Fibroblast of lung (primary cell): ENCODE results near the gene ZFPL1. TPM values are rescaled to one million over a fixed set of nuclear protein-coding genes. Genes with fewer than 3 reads are reported as not detected.

ENCODE experiments used
- DNase-seq, 2 donors: peaks; one replicate each; pipeline versions ENCODE4 v3.0.0 to v3.0.0-alpha.2; 2010; ENCODE audit warnings: low read depth in 2 of 2
- H2AFZ ChIP-seq: 2 replicates; pipeline ENCODE4 v1.5.1; 2012; ENCODE audit warnings: low read length, control low read depth, inconsistent platforms
- H3K27ac ChIP-seq: 2 replicates; pipeline ENCODE4 v1.5.1; 2011; ENCODE audit warnings: low read length, control low read depth; ENCODE audit not compliant: insufficient read depth
- H3K27me3 ChIP-seq: 2 replicates; pipeline ENCODE4 v1.5.1; 2011; ENCODE audit warnings: mild to moderate bottlenecking, low read length; ENCODE audit not compliant: control insufficient read depth, insufficient read depth
- H3K36me3 ChIP-seq: 2 replicates; pipeline ENCODE4 v1.5.1; 2011; ENCODE audit warnings: low read length; ENCODE audit not compliant: control insufficient read depth, insufficient read depth
- H3K4me1 ChIP-seq: 2 replicates; pipeline ENCODE4 v1.5.1; 2011; ENCODE audit warnings: low read length; ENCODE audit not compliant: control insufficient read depth, insufficient read depth; ENCODE audit errors: extremely low read depth
- H3K4me2 ChIP-seq: 2 replicates; pipeline ENCODE4 v1.5.1; 2011; ENCODE audit warnings: low read length, control low read depth; ENCODE audit not compliant: insufficient read depth; ENCODE audit errors: extremely low read depth
- H3K4me3 ChIP-seq, 4 experiments: fragments of 200-600 bp in 1 of 4; sonication (generic) in 1 of 4; replicated peaks in 1 of 4; 2 replicates each; pipeline ENCODE4 v1.5.1; 2011 to 2016; ENCODE audit warnings: low read length in 4 of 4, low read depth in 3 of 4, mild to moderate bottlenecking in 3 of 4, control low read depth in 2 of 4, inconsistent platforms in 1 of 4, mixed read lengths in 1 of 4; ENCODE audit not compliant: insufficient read depth in 1 of 4; ENCODE audit errors: control extremely low read depth in 1 of 4
- H3K79me2 ChIP-seq: 2 replicates; pipeline ENCODE4 v1.5.1; 2012; ENCODE audit warnings: mild to moderate bottlenecking, low read length, inconsistent platforms; ENCODE audit not compliant: control insufficient read depth, insufficient read depth
- H3K9ac ChIP-seq: 2 replicates; pipeline ENCODE4 v1.5.1; 2011; ENCODE audit warnings: mild to moderate bottlenecking, low read length, control low read depth; ENCODE audit not compliant: insufficient read depth
- H3K9me3 ChIP-seq: 2 replicates; pipeline ENCODE4 v1.5.1; 2012; ENCODE audit warnings: low read depth, low read length; ENCODE audit not compliant: control insufficient read depth, insufficient read depth
- H4K20me1 ChIP-seq: 2 replicates; pipeline ENCODE4 v1.5.1; 2011; ENCODE audit warnings: low read length; ENCODE audit not compliant: control insufficient read depth, insufficient read depth; ENCODE audit errors: extremely low read depth
- CTCF ChIP-seq, 2 donors: IDR thresholded peaks in 1 of 2; conservative IDR thresholded peaks in 1 of 2; 1 replicate in 1 of 2; 2 replicates in 1 of 2; pipeline ENCODE4 v1.5.1; 2011 to 2012; ENCODE audit warnings: low read length in 2 of 2, control low read depth in 1 of 2, inconsistent platforms in 1 of 2, low read depth in 1 of 2, mild to moderate bottlenecking in 1 of 2
- EZH2 ChIP-seq: IDR thresholded peaks from 2 replicates; pipeline ENCODE4 v1.5.1; 2012; ENCODE audit warnings: low read length, control low read depth, mild to moderate bottlenecking; ENCODE audit errors: missing control alignments
- polyA plus RNA-seq, 2 donors: library from polyadenylated mRNA; depleted of rRNA in 1 of 2; stranded (reverse) in 1 of 2; unstranded in 1 of 2; fragments of >200 nt; gene quantifications; 2 replicates each; pipeline ENCODE4 v1.2.1, GENCODE V29; 2011 to 2012; ENCODE audit warnings: missing spikeins in 1 of 2
- total RNA-seq: library from RNA; depleted of rRNA; stranded (reverse); fragments of >200 nt; gene quantifications from 2 replicates; pipeline ENCODE4 v1.2.1, GENCODE V29; 2014

ZFPL1 gene
- total and polyA plus RNA-seq, 2 donors (not counting 1 experiment from before 2014, with no cell fraction given): 30.8 to 36.0 TPM

- no peak for TF ChIP-seq EZH2
- TF ChIP-seq CTCF (conservative IDR thresholded peaks at IDR 0.05 in 1 of 2, IDR thresholded peaks at IDR 0.05 in 1 of 2; ENCODE audit: low read depth in 1 of 2, low read length in 2 of 2): no peak
- peaks cover 38% of the 10 kb centered on the region for H3K36me3 ChIP-seq
- no peak for DNase-seq
Measured at GRCh38 chr11:65130631-65131416, 46.8 kb downstream of the ZFPL1 start.

GRCh38 chr11:65131417-65131776 lies 47.4 kb downstream of the ZFPL1 start:
- H3K27me3 ChIP-seq: no peaks in the 10 kb centered on the region
- no peaks in the 10 kb centered on the region for H4K20me1 ChIP-seq
- DNase-seq: no peak
- TF ChIP-seq CTCF (conservative IDR thresholded peaks at IDR 0.05 in 1 of 2, IDR thresholded peaks at IDR 0.05 in 1 of 2; ENCODE audit: low read depth in 1 of 2, low read length in 2 of 2) (no peak), EZH2 (no peak)
- no peak overlapping the region for H3K27ac ChIP-seq
- H3K4me3 ChIP-seq: no peak overlapping the region
- H2AFZ ChIP-seq: no peak overlapping the region
- H3K9ac ChIP-seq: no peak overlapping the region
- no peaks in the 10 kb centered on the region for H3K9me3 ChIP-seq
- peaks cover 36% of the 10 kb centered on the region for H3K36me3 ChIP-seq
- peaks cover 10% of the 10 kb centered on the region for H3K4me1 ChIP-seq
- H3K4me2 ChIP-seq: no peak overlapping the region
- peaks cover 25% of the 10 kb centered on the region for H3K79me2 ChIP-seq

More at GRCh38 chr11:65130631-65131416, 46.8 kb downstream of the ZFPL1 start:
- H3K27ac ChIP-seq: no peak overlapping the region
- no peaks in the 10 kb centered on the region for H4K20me1 ChIP-seq
- no peak overlapping the region for H2AFZ ChIP-seq
- H3K4me3 ChIP-seq: no peak overlapping the region
- H3K9ac ChIP-seq: no peak overlapping the region
- peaks cover 25% of the 10 kb centered on the region for H3K79me2 ChIP-seq
- no peak overlapping the region for H3K4me2 ChIP-seq
- no peaks in the 10 kb centered on the region for H3K27me3 ChIP-seq
- no peaks in the 10 kb centered on the region for H3K9me3 ChIP-seq
- H3K4me1 ChIP-seq: peaks cover 10% of the 10 kb centered on the region

- no peak overlapping the region for H3K27ac ChIP-seq
- DNase-seq: no peak
- no peaks in the 10 kb centered on the region for H3K27me3 ChIP-seq
- H3K36me3 ChIP-seq: peaks cover 33% of the 10 kb centered on the region
- peaks cover 10% of the 10 kb centered on the region for H3K4me1 ChIP-seq
- H2AFZ ChIP-seq: no peak overlapping the region
- H3K4me3 ChIP-seq: no peak overlapping the region
- no peaks in the 10 kb centered on the region for H3K9me3 ChIP-seq
- TF ChIP-seq EZH2 (no peak), CTCF (conservative IDR thresholded peaks at IDR 0.05 in 1 of 2, IDR thresholded peaks at IDR 0.05 in 1 of 2; ENCODE audit: low read depth in 1 of 2, low read length in 2 of 2) (no peak)
- H3K9ac ChIP-seq: no peak overlapping the region
- H3K79me2 ChIP-seq: peaks cover 25% of the 10 kb centered on the region
- H3K4me2 ChIP-seq: no peak overlapping the region
- H4K20me1 ChIP-seq: no peaks in the 10 kb centered on the region
Measured at GRCh38 chr11:65131895-65132237, 47.8 kb downstream of the ZFPL1 start.
